SK-N-MC (cell line): ENCODE measurements around the gene IFNLR1.

Source experiments
- DNase-seq: peaks from one replicate; pipeline ENCODE4 v3.0.0-alpha.2; 2011; ENCODE audit warnings: low read depth, low spot score
- H3K27ac ChIP-seq: fragments of 200-600 bp; sonication (generic); 2 replicates; pipeline ENCODE4 v1.5.1; 2016; ENCODE audit warnings: mixed run types
- H3K36me3 ChIP-seq: fragments of 200-600 bp; sonication (generic); 2 replicates; pipeline ENCODE4 v1.6.1; 2017; ENCODE audit warnings: antibody characterized with exemption, low read length, mixed read lengths; ENCODE audit not compliant: insufficient read depth
- H3K4me3 ChIP-seq: fragments of 200-600 bp; sonication (generic); 2 replicates; pipeline ENCODE4 v1.5.1; 2016
- H3K9ac ChIP-seq: fragments of 200-600 bp; sonication (generic); 2 replicates; pipeline ENCODE4 v1.8.0; 2017; ENCODE audit warnings: mixed run types, mixed read lengths; ENCODE audit not compliant: insufficient read length
- H3K9me3 ChIP-seq: fragments of 200-600 bp; sonication (generic); 2 replicates; pipeline ENCODE4 v1.6.1; 2017; ENCODE audit warnings: low read depth, mild to moderate bottlenecking, antibody characterized with exemption, low read length, moderate library complexity, mixed read lengths
- EZH2 ChIP-seq: fragments of 200-600 bp; sonication (generic); IDR thresholded peaks from one replicate; pipeline ENCODE4 v1.6.1; 2017; ENCODE audit warnings: antibody characterized with exemption
- FOXP2 ChIP-seq: optimal IDR thresholded peaks from 2 replicates; pipeline ENCODE3; 2011; ENCODE audit warnings: mild to moderate bottlenecking, moderate library complexity; ENCODE audit not compliant: insufficient read depth; ENCODE audit errors: extremely low read length, control extremely low read depth
- POLR2AphosphoS5 ChIP-seq: IDR thresholded peaks from 2 replicates; pipeline ENCODE4 v1.6.1; 2012; ENCODE audit warnings: mild to moderate bottlenecking, low read depth, low read length, borderline replicate concordance

The IFNLR1 gene

GRCh38 chr1:24113641-24114033 lies 73.5 kb downstream of the IFNLR1 start:
- H3K9me3 ChIP-seq = no peaks in the 10 kb centered on the region

GRCh38 chr1:24111996-24112779 lies 74.9 kb downstream of the IFNLR1 start, which contains the start of gene MYOM3:
Gene MYOM3 (minus strand): TSS chr1:24112135. CDS start chr1:24108636, 3,499 bp downstream.
- no peak for DNase-seq
- H3K27ac ChIP-seq = no peak within 1 kb of the TSS
- H3K36me3 ChIP-seq = no peaks in the 10 kb centered on the region
- H3K9me3 ChIP-seq = no peaks in the 10 kb centered on the region
- H3K9ac ChIP-seq = no peak within 1 kb of the TSS
- TF ChIP-seq POLR2AphosphoS5 (no peak), FOXP2 (no peak), EZH2 (no peak)
- no peak within 1 kb of the TSS for H3K4me3 ChIP-seq

More at GRCh38 chr1:24113641-24114033, 73.5 kb downstream of the IFNLR1 start:
- no peak for DNase-seq
- Histone ChIP-seq H3K4me3 (no peak overlapping the region), H3K9ac (no peak overlapping the region), H3K36me3 (no peaks in the 10 kb centered on the region), H3K27ac (no peak overlapping the region)
- no peak for TF ChIP-seq EZH2
- no peak for TF ChIP-seq FOXP2
- TF ChIP-seq POLR2AphosphoS5 = no peak

GRCh38 chr1:24111262-24111995 lies 75.7 kb downstream of the IFNLR1 start:
- no peak for TF ChIP-seq EZH2
- TF ChIP-seq POLR2AphosphoS5 = no peak
- TF ChIP-seq FOXP2 = no peak
- Histone ChIP-seq H3K9me3 (no peaks in the 10 kb centered on the region), H3K36me3 (no peaks in the 10 kb centered on the region), H3K4me3 (no peak overlapping the region), H3K27ac (no peak overlapping the region), H3K9ac (no peak overlapping the region)
- DNase-seq = no peak

GRCh38 chr1:24110642-24111261 lies 76.3 kb downstream of the IFNLR1 start:
- no peak overlapping the region for H3K4me3 ChIP-seq
- no peak for TF ChIP-seq EZH2
- no peak for TF ChIP-seq POLR2AphosphoS5
- TF ChIP-seq FOXP2 = no peak
- H3K9me3 ChIP-seq = no peaks in the 10 kb centered on the region
- H3K9ac ChIP-seq = no peak overlapping the region
- no peak overlapping the region for H3K27ac ChIP-seq
- no peak for DNase-seq
- H3K36me3 ChIP-seq = no peaks in the 10 kb centered on the region

GRCh38 chr1:24109686-24110475 lies 77.2 kb downstream of the IFNLR1 start:
- no peak overlapping the region for H3K9ac ChIP-seq
- no peaks in the 10 kb centered on the region for H3K9me3 ChIP-seq
- no peak overlapping the region for H3K27ac ChIP-seq
- no peak for TF ChIP-seq POLR2AphosphoS5
- TF ChIP-seq FOXP2 = no peak
- TF ChIP-seq EZH2 = no peak
- H3K4me3 ChIP-seq = no peak overlapping the region
- no peak for DNase-seq
- no peaks in the 10 kb centered on the region for H3K36me3 ChIP-seq

GRCh38 chr1:24109166-24109483 lies 78.0 kb downstream of the IFNLR1 start:
- Histone ChIP-seq H3K36me3 (no peaks in the 10 kb centered on the region), H3K9me3 (no peaks in the 10 kb centered on the region), H3K27ac (no peak overlapping the region), H3K9ac (no peak overlapping the region), H3K4me3 (no peak overlapping the region)
- no peak for TF ChIP-seq POLR2AphosphoS5
- no peak for TF ChIP-seq EZH2
- no peak for TF ChIP-seq FOXP2
- no peak for DNase-seq

- no peak overlapping the region for H3K9ac ChIP-seq
- no peak overlapping the region for H3K27ac ChIP-seq
- TF ChIP-seq EZH2 (no peak), POLR2AphosphoS5 (no peak), FOXP2 (no peak)
These were observed 78.5 kb downstream of the IFNLR1 start for GRCh38 chr1:24108334-24109165.

More at GRCh38 chr1:24108334-24109165, 78.5 kb downstream of the IFNLR1 start:
- no peaks in the 10 kb centered on the region for H3K36me3 ChIP-seq
- H3K9me3 ChIP-seq = no peaks in the 10 kb centered on the region
- no peak overlapping the region for H3K4me3 ChIP-seq
- DNase-seq = no peak
